A549 (cell line): ENCODE results near the gene TTC7B.

Experiments
- CBX2 ChIP-seq: fragments of 200-600 bp; sonication (generic); IDR thresholded peaks from 2 replicates; pipeline ENCODE4 v1.6.1; 2016; ENCODE audit warnings: low read depth, mild to moderate bottlenecking, borderline replicate concordance
- CEBPB ChIP-seq, 2 experiments: fragments of >200 bp in 1 of 2; sonication (Bioruptor Twin) in 1 of 2; formaldehyde crosslinking in 1 of 2; IDR thresholded peaks; 2 replicates each; pipeline ENCODE4 v1.6.1; 2012 to 2016
- CHD2 ChIP-seq: fragments of 150-350 bp; IDR thresholded peaks from 2 replicates; pipeline ENCODE4 v1.6.1; 2014; ENCODE audit warnings: low read length; ENCODE audit not compliant: partially characterized antibody
- EP300 ChIP-seq, 2 experiments: fragments of >200 bp; sonication (Bioruptor Twin); formaldehyde crosslinking; IDR thresholded peaks; 2 replicates in 1 of 2; 3 replicates in 1 of 2; pipeline ENCODE4 v1.6.1; 2016 to 2017
- POLR2A ChIP-seq: IDR thresholded peaks from 2 replicates; pipeline ENCODE4 v1.6.1; 2012; ENCODE audit warnings: mild to moderate bottlenecking, low read length
- SMC3 ChIP-seq: fragments of >200 bp; sonication (Bioruptor Twin); formaldehyde crosslinking; IDR thresholded peaks from 3 replicates; pipeline ENCODE4 v1.6.1; 2018; ENCODE audit warnings: inconsistent platforms
- TF ChIP-seq, protein P1 (sequence below): fragments of >200 bp; sonication (Bioruptor Twin); formaldehyde crosslinking; IDR thresholded peaks from 3 replicates; pipeline ENCODE4 v1.5.1; 2016
- TF ChIP-seq, protein P2 (sequence below): fragments of 200-600 bp; sonication (generic); IDR thresholded peaks from 2 replicates; pipeline ENCODE4 v1.6.1; 2016; ENCODE audit warnings: antibody characterized with exemption, mild to moderate bottlenecking, moderate library complexity
- TF ChIP-seq, protein P3 (sequence below): fragments of 250-450 bp; sonication (Bioruptor Pico); IDR thresholded peaks from 2 replicates; pipeline ENCODE4 v1.5.0; 2021; ENCODE audit warnings: mild to moderate bottlenecking, moderate library complexity, borderline replicate concordance

DNA sequence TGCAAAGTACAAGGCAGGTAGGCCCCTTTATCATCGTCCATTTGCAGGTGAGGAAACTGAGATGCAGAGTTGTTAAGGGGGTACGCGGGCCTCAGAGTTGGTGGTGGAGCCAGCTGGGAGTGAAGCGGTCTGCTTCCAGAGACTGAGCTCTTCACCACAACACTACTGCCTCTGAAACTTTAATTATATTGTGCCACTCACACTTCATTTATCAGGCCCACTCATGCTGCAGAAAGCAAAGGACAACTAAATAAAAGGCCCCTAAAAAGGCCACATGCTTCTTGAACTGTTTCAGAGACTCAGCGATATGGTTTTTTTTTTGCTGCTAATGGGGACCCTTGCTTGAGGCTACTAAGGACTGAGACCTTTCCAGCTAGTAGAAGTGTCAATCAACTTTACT lies 153.1 kb downstream of the TTC7B start:
- TF ChIP-seq, protein P1, sequence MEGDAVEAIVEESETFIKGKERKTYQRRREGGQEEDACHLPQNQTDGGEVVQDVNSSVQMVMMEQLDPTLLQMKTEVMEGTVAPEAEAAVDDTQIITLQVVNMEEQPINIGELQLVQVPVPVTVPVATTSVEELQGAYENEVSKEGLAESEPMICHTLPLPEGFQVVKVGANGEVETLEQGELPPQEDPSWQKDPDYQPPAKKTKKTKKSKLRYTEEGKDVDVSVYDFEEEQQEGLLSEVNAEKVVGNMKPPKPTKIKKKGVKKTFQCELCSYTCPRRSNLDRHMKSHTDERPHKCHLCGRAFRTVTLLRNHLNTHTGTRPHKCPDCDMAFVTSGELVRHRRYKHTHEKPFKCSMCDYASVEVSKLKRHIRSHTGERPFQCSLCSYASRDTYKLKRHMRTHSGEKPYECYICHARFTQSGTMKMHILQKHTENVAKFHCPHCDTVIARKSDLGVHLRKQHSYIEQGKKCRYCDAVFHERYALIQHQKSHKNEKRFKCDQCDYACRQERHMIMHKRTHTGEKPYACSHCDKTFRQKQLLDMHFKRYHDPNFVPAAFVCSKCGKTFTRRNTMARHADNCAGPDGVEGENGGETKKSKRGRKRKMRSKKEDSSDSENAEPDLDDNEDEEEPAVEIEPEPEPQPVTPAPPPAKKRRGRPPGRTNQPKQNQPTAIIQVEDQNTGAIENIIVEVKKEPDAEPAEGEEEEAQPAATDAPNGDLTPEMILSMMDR = no peak
- TF ChIP-seq CBX2 (no peak), EP300 (IDR thresholded peaks at IDR 0.05) (no peak), POLR2A (no peak), CHD2 (no peak), SMC3 (no peak), CEBPB (IDR thresholded peaks at IDR 0.05) (no peak)
- TF ChIP-seq, protein P2, sequence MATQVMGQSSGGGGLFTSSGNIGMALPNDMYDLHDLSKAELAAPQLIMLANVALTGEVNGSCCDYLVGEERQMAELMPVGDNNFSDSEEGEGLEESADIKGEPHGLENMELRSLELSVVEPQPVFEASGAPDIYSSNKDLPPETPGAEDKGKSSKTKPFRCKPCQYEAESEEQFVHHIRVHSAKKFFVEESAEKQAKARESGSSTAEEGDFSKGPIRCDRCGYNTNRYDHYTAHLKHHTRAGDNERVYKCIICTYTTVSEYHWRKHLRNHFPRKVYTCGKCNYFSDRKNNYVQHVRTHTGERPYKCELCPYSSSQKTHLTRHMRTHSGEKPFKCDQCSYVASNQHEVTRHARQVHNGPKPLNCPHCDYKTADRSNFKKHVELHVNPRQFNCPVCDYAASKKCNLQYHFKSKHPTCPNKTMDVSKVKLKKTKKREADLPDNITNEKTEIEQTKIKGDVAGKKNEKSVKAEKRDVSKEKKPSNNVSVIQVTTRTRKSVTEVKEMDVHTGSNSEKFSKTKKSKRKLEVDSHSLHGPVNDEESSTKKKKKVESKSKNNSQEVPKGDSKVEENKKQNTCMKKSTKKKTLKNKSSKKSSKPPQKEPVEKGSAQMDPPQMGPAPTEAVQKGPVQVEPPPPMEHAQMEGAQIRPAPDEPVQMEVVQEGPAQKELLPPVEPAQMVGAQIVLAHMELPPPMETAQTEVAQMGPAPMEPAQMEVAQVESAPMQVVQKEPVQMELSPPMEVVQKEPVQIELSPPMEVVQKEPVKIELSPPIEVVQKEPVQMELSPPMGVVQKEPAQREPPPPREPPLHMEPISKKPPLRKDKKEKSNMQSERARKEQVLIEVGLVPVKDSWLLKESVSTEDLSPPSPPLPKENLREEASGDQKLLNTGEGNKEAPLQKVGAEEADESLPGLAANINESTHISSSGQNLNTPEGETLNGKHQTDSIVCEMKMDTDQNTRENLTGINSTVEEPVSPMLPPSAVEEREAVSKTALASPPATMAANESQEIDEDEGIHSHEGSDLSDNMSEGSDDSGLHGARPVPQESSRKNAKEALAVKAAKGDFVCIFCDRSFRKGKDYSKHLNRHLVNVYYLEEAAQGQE = no peak
- TF ChIP-seq, protein P3, sequence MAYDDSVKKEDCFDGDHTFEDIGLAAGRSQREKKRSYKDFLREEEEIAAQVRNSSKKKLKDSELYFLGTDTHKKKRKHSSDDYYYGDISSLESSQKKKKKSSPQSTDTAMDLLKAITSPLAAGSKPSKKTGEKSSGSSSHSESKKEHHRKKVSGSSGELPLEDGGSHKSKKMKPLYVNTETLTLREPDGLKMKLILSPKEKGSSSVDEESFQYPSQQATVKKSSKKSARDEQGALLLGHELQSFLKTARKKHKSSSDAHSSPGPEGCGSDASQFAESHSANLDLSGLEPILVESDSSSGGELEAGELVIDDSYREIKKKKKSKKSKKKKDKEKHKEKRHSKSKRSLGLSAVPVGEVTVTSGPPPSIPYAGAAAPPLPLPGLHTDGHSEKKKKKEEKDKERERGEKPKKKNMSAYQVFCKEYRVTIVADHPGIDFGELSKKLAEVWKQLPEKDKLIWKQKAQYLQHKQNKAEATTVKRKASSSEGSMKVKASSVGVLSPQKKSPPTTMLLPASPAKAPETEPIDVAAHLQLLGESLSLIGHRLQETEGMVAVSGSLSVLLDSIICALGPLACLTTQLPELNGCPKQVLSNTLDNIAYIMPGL (CRISPR knock-in tag) = no peak
